Effector CD8-positive, alpha-beta T cell (primary cell): ENCODE results near the gene CYB5D1.

Experiments
- DNase-seq: peaks from one replicate; lab custom pipeline; 2025; lab: John Stamatoyannopoulos, UW

CYB5D1 gene

DNA sequence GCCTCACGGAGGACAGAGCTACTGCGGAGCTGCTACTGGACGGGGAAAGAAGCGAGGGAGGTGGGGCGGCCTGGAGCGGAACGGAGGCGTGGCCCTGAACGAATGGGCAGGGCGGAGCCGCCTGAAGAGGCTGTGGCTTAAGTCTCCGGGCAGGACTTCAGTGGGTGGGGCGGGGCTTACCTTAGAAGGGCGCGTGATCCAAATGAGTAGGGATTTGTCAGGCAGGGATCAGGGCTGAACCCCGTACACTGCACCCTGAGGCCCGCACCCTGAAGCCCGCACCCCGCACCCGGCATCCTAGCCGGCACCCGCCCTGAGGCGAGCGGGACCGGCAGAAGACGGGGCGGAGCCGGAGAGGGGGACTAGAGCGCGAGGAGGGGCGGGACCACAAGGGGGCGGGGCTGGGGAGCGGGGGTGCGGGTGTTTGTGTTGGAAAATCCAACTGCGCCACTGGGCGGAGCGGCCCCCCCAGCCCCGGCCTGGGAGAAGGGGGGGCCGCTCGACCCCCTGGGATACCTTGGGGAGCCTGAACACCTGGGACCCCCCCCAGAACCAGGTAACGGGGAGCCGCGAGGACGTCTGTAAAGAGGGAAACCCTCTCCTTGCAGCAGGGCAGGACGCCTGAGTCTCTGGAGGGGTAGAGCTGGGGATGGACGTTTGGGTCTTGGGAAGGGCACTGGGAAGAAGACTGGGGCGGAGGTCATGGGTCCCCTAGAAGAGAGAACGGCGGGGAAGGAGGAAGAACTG is 23.8 kb upstream of the CYB5D1 start, which contains the start of gene KDM6B:
Gene KDM6B, plus strand, starts transcription at position 423 of the 747 bp plus-strand sequence. CDS start 11,338 bp downstream, outside the sequence.
- peak; percentile 86 for DNase-seq

DNA sequence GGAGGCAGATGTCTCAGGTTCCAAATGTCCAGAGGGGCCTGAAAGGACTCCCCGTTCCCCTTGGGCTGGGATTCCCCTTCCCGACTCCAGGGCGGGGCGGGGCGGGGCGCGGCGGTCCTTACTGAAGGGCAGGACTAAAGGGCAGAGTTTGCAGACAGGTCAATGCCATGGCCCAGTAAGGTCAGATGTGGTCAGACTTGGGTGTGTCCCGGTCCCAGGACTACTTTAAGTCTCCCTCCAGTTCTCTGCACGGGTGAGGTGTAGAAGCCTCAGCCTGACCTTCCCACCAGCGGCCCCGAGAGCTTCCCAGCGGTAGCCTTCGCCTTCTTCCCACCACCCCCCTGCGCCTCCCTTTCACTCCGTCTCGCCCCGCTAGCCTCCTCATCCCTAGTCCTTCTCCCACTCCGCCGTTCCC is 23.3 kb upstream of the CYB5D1 start:
- DNase-seq = peak; percentile 78

GRCh38 chr17:7834957-7835813 is 22.6 kb upstream of the CYB5D1 start:
- DNase-seq = peak; percentile 93

GRCh38 chr17:7835814-7836595 is 21.8 kb upstream of the CYB5D1 start:
- peak; percentile 55 for DNase-seq

DNA sequence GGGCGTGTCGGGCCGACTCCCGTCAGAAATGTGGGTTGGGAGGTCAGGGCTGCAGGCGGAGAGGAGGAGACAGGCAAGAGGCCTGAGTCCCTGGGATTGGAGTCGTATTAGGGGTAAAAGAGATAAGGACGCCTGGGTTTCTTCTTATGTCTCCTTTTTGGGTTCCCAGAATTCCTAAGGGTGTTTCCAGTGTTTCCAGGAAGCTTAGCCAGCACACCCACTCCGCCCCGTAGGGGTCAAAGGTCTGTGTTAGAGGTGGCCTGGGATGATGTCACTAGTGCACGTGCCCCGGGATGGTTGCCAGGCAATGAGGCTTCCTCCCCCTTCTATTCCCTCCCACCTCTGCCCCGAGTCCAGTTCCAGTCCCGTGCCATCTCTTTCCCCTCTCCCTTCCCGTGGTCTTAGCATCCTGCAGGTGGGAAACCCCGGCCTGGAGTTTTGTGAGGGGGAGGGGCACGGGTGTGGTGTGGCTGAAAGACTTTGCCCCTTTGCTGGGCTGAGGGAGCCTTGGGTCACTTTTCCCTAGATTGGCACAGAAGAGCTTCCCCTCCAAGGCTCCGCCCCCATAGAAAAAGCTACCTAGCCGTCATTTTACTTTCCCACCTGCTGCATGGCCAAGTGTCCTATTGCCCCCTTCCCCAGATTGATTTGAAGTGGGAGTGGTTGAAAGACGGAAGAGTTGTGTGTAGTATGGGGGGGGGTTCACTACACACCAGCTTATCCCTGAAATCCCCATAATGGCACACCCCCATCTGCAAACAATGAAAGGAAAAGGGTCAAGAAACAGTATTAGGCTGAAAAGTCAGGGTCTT is 21.0 kb upstream of the CYB5D1 start:
- peak; percentile 56 for DNase-seq

GRCh38 chr17:7837408-7838088 is 20.3 kb upstream of the CYB5D1 start:
- no peak for DNase-seq

GRCh38 chr17:7838090-7839075 is 19.4 kb upstream of the CYB5D1 start:
- DNase-seq = no peak

GRCh38 chr17:7839190-7839875 is 18.5 kb upstream of the CYB5D1 start:
- no peak for DNase-seq

DNA sequence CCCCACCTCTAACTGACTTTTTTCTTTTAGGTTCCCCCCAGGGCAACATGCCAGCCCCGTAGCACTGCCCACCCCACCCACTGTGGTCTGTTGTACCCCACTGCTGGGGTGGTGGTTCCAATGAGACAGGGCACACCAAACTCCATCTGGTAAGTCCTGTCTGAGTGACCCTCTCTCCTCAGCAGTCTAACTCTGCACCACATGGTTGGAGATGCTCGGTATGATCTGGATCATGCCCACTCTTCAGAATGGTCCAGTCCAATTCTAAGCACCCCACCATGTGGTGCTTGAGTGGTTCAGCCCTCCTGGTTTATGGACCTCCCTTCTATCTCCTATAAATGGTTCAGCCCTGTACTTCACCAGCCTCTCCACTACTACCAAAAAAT is 17.9 kb upstream of the CYB5D1 start:
- DNase-seq = no peak

- no peak for DNase-seq
Measured at GRCh38 chr17:7840441-7840840, 17.4 kb upstream of the CYB5D1 start.

DNA sequence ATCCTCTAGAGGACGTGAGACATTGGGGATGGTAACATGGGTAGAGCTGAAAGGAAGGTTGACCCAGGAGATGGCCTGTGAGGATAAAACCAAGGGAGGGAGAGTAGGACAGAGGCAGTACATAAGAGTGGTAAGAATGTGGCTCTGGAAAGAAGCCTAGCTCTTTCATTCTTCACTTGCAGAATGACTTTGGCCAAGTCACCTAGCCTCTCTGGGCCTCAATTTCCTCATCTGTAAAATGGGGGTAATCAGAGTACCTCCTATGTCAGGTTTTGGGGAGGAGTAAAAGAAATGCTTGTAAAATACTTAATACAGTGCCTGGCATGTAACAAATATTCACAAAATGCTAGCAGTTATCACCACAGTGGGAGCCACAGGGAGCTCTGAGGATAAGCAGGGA is 16.9 kb upstream of the CYB5D1 start:
- no peak for DNase-seq

DNA sequence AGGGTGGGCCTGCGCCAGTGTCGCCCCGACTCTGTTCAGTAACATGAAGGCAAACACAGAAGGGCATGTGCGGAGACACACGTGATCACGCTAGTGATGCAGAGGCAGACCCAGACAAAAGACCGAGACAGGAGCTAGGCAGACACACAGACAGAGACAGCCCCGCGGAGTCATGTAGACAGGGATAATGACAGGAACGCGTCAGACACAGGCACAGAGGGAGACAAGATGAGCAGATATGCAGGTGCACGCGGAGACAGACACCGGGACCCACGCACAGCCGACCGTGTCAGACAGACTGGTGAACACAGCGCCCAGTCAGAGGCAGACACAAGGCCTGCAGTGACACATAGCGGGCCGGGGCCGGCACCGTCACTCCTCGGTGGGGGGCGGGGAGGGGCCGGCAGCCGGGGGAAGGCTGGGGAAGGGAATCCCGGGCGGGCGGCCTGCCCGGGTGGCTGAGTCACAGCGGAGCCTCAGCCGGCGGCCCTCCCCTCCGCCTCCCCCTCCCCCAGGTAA is 16.3 kb upstream of the CYB5D1 start:
- peak; percentile 84 for DNase-seq

DNA sequence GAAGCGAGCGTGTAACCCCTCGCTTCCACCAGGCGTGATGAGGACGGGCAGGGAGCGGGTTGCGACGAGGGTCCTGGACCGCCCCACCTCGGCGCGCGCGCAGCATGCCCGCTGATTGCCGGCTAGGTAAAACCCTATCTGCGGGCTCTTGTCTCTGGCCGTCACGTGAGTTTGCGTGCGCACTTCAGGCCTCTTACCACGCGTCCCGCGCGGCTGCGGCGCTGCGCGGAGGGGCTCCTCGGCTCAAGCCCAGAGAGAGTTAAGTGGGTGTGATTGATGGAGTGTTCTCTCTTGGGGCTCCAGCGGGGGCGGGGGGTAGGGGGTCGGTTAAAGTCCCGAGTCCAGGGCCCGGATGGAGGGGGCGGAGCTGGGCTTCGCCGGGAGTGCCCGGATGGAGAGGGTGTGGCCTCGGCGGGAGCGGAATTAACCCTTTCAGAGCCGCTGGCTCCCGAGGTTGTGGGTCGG is 15.9 kb upstream of the CYB5D1 start:
- DNase-seq = peak; percentile 82

GRCh38 chr17:7842380-7843256 is 15.2 kb upstream of the CYB5D1 start:
- peak; percentile 91 for DNase-seq

DNA sequence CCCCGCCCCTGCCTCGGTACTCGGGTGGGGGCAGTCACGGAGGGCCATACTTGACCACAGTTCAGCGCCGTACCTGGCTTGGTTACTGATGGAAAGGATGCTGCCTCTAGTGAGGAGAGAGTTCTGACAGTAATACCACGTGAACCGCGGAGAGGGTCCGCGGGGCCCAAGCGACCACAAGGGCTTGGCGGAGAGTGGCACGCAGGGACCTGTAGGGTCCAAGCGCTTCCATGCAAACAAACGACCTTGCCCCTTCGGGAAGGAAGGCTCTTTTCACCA is 14.6 kb upstream of the CYB5D1 start:
- peak; percentile 55 for DNase-seq

- peak; percentile 93 for DNase-seq
Measured at GRCh38 chr17:7843536-7844291, 14.1 kb upstream of the CYB5D1 start.
